Right cardiac atrium (tissue), 5 donors: ENCODE measurements around the gene RPTOR. TPM values are rescaled to one million over a fixed set of nuclear protein-coding genes. Genes with fewer than 3 reads are reported as not detected.
"Not testable (repeated sequence)": the region's sequence is repeated elsewhere in the genome, so short reads cannot be mapped to it uniquely, and the experiment has no call there.

Source experiments
- ATAC-seq, 2 donors: fragments of 200-7000 bp; cut with Tn5 transposase; one replicate each; pipeline versions ENCODE4 v1.8.0 to v1.9.1; 2020; ENCODE audit warnings: moderate library complexity in 2 of 2, mild to moderate bottlenecking in 1 of 2
- DNase-seq, 3 donors: peaks; one replicate each; pipeline ENCODE4 v3.0.0-alpha.2; 2020
- H3K27ac ChIP-seq: one replicate; pipeline ENCODE4 v1.5.1; 2013; ENCODE audit warnings: mild to moderate bottlenecking, low read length, control low read depth, moderate library complexity
- H3K27me3 ChIP-seq: one replicate; pipeline ENCODE4 v1.6.1; 2013; ENCODE audit not compliant: control insufficient read depth, insufficient read depth
- H3K4me1 ChIP-seq: one replicate; pipeline ENCODE4 v1.6.1; 2013; ENCODE audit warnings: low read length; ENCODE audit not compliant: control insufficient read depth, insufficient read depth
- H3K4me3 ChIP-seq: one replicate; pipeline ENCODE4 v1.5.1; 2013; ENCODE audit warnings: low read length, control low read depth
- H3K9me3 ChIP-seq: one replicate; pipeline ENCODE4 v1.6.1; 2013; ENCODE audit warnings: low read length; ENCODE audit not compliant: control insufficient read depth
- WGBS: extraction: QIAGEN DNeasy Blood & Tissue Kit; methylation state at CpG from one replicate; pipeline ENCODE4 v1.1.7; 2013; 5-methylcytosine and 5-hydroxymethylcytosine counted together
- intact Hi-C, 4 donors: fragments of 100-400 bp; cut with DNase I; formaldehyde crosslinking; loops; one replicate each; pipeline versions ENCODE4 v1.11.0 to v1.14.0; 2022 to 2023
- polyA plus RNA-seq: library from polyadenylated mRNA; stranded (reverse); fragments of 200-250 nt; gene quantifications from one replicate; pipeline ENCODE4 v1.2.3, GENCODE V29; 2013
- total RNA-seq, 4 donors: library from RNA; stranded (reverse); fragmentation: NEBNext Ultra II Directional; extraction: Animal tissue kit (Norgen Biotek cat#: 25700); gene quantifications; one replicate each; pipeline ENCODE4 v1.2.1, GENCODE V29; 2021
- donor health status: healthy with polysubstance abuse.
- donor health status: DM: no; HTN: yes; CAD: no.
- donor health status: DM: no; HTN: no; CAD: no.
- donor health status: DM: no; HTN: yes; CAD: no; lungs with severe emphysema.
- donor health status: DM: yes; HTN: yes; CAD: no.

Gene RPTOR
- total and polyA plus RNA-seq, 5 donors, result 15.2 to 27.0 (median 25.3) TPM

GRCh38 chr17:80731323-80731722 is 186.7 kb downstream of the RPTOR start:
- intact Hi-C loops, result no loop called here
- H3K27ac ChIP-seq, result no peak overlapping the region
- WGBS, result 84% methylated on average over 7 of the region's 7 CpGs

GRCh38 chr17:80732268-80732667 is 187.6 kb downstream of the RPTOR start:
- DNase-seq (no peak), ATAC-seq (no peak)
- WGBS, result 91% methylated on average over 7 of the region's 7 CpGs
- no peaks in the 10 kb centered on the region for H3K9me3 ChIP-seq
- no peak overlapping the region for H3K27ac ChIP-seq
- intact Hi-C loops, result no loop called here
- no peak overlapping the region for H3K4me3 ChIP-seq
- no peaks in the 10 kb centered on the region for H3K4me1 ChIP-seq
- no peaks in the 10 kb centered on the region for H3K27me3 ChIP-seq

More at GRCh38 chr17:80731323-80731722, 186.7 kb downstream of the RPTOR start:
- Histone ChIP-seq H3K27me3 (no peaks in the 10 kb centered on the region), H3K9me3 (no peaks in the 10 kb centered on the region), H3K4me1 (no peaks in the 10 kb centered on the region), H3K4me3 (no peak overlapping the region)
- ATAC-seq (no peak), DNase-seq (no peak)

GRCh38 chr17:80737106-80738019 is 192.7 kb downstream of the RPTOR start:
- Histone ChIP-seq H3K27ac (no peak overlapping the region), H3K9me3 (no peaks in the 10 kb centered on the region), H3K27me3 (no peaks in the 10 kb centered on the region), H3K4me3 (no peak overlapping the region), H3K4me1 (no peaks in the 10 kb centered on the region)
- ATAC-seq, result no peak
- WGBS, result 87% methylated on average over 17 of the region's 17 CpGs
- peak in 1 of 3 donors; percentile 69 for DNase-seq
- intact Hi-C loops, result no loop called here

GRCh38 chr17:80738020-80738808 is 193.6 kb downstream of the RPTOR start:
- no peak for ATAC-seq
- Histone ChIP-seq H3K27me3 (no peaks in the 10 kb centered on the region), H3K27ac (no peak overlapping the region), H3K4me1 (peaks cover 2% of the 10 kb centered on the region), H3K9me3 (no peaks in the 10 kb centered on the region), H3K4me3 (no peak overlapping the region)
- intact Hi-C loops, result no loop called here
- DNase-seq, result no peak
- WGBS, result 83% methylated on average over 17 of the region's 17 CpGs

GRCh38 chr17:80738987-80739730 is 194.5 kb downstream of the RPTOR start:
- ATAC-seq (no peak), DNase-seq (no peak)
- 86% methylated on average over 21 of the region's 21 CpGs for WGBS
- no peaks in the 10 kb centered on the region for H3K9me3 ChIP-seq
- no peaks in the 10 kb centered on the region for H3K27me3 ChIP-seq
- intact Hi-C loops, result no loop called here
- peaks cover 2% of the 10 kb centered on the region for H3K4me1 ChIP-seq
- H3K27ac ChIP-seq, result no peak overlapping the region
- H3K4me3 ChIP-seq, result no peak overlapping the region

GRCh38 chr17:80740141-80740540 is 195.5 kb downstream of the RPTOR start:
- WGBS, result 64% methylated on average over 3 of the region's 3 CpGs
- Histone ChIP-seq H3K4me3 (no peak overlapping the region), H3K9me3 (no peaks in the 10 kb centered on the region), H3K27me3 (no peaks in the 10 kb centered on the region), H3K27ac (no peak overlapping the region), H3K4me1 (peaks cover 2% of the 10 kb centered on the region)
- intact Hi-C loops, result no loop called here
- no peak for ATAC-seq
- DNase-seq, result no peak

- Histone ChIP-seq H3K27me3 (no peaks in the 10 kb centered on the region), H3K4me1 (peaks cover 2% of the 10 kb centered on the region), H3K9me3 (no peaks in the 10 kb centered on the region), H3K4me3 (no peak overlapping the region), H3K27ac (no peak overlapping the region)
- intact Hi-C loops, result no loop called here
- 90% methylated on average over 8 of the region's 8 CpGs for WGBS
- ATAC-seq, result no peak
- DNase-seq, result no peak
Observed at GRCh38 chr17:80742091-80742490, 197.5 kb downstream of the RPTOR start.

GRCh38 chr17:80742581-80743180 is 198.0 kb downstream of the RPTOR start:
- H3K4me3 ChIP-seq, result no peak overlapping the region
- ATAC-seq, result no peak
- H3K27ac ChIP-seq, result no peak overlapping the region
- H3K4me1 ChIP-seq, result peaks cover 2% of the 10 kb centered on the region
- 66% methylated on average over 7 of the region's 7 CpGs for WGBS
- intact Hi-C loops, result no loop called here
- no peaks in the 10 kb centered on the region for H3K9me3 ChIP-seq
- no peak for DNase-seq
- no peaks in the 10 kb centered on the region for H3K27me3 ChIP-seq

- no peaks in the 10 kb centered on the region for H3K9me3 ChIP-seq
- H3K27ac ChIP-seq, result no peak overlapping the region
- ATAC-seq, result peak in 1 of 2 donors; percentile 28
- DNase-seq, result no peak
- intact Hi-C loops, result no loop called here
- H3K4me3 ChIP-seq, result no peak overlapping the region
- WGBS, result 75% methylated on average over 15 of the region's 15 CpGs
- peaks cover 2% of the 10 kb centered on the region for H3K4me1 ChIP-seq
- no peaks in the 10 kb centered on the region for H3K27me3 ChIP-seq
Observed at GRCh38 chr17:80743181-80743771, 198.6 kb downstream of the RPTOR start.

GRCh38 chr17:80743973-80744372 is 199.3 kb downstream of the RPTOR start:
- ATAC-seq, H3K4me3 ChIP-seq, H3K4me1 ChIP-seq, H3K27me3 ChIP-seq, H3K27ac ChIP-seq, intact Hi-C loops, DNase-seq, H3K9me3 ChIP-seq: not testable (repeated sequence)
- 89% methylated on average over 2 of the region's 2 CpGs for WGBS
